GM08714 (cell line): ENCODE results near the gene ST6GALNAC3.

Source experiments
- H3K4me3 ChIP-seq: fragments of 200-500 bp; sonication (Bioruptor generic); 2 replicates; pipeline ENCODE4 v1.5.1; 2014; ENCODE audit warnings: mild to moderate bottlenecking, low read length, inconsistent platforms
- ZNF274 ChIP-seq: IDR thresholded peaks from 2 replicates; pipeline ENCODE4 v1.6.1; 2012; ENCODE audit warnings: mild to moderate bottlenecking, low read depth, low read length

ST6GALNAC3 gene

GRCh38 chr1:76158126-76158525 lies 83.6 kb downstream of the ST6GALNAC3 start:
- no peak overlapping the region for H3K4me3 ChIP-seq
- no peak for TF ChIP-seq ZNF274

GRCh38 chr1:76160225-76160624 lies 85.7 kb downstream of the ST6GALNAC3 start:
- TF ChIP-seq ZNF274, result no peak
- no peak overlapping the region for H3K4me3 ChIP-seq

- no peak overlapping the region for H3K4me3 ChIP-seq
- TF ChIP-seq ZNF274, result no peak
Observed at GRCh38 chr1:76161451-76161850, 86.9 kb downstream of the ST6GALNAC3 start.

- TF ChIP-seq ZNF274, result no peak
Observed at GRCh38 chr1:76162254-76162653, 87.7 kb downstream of the ST6GALNAC3 start.

GRCh38 chr1:76164165-76164564 lies 89.6 kb downstream of the ST6GALNAC3 start:
- no peak overlapping the region for H3K4me3 ChIP-seq
- TF ChIP-seq ZNF274, result no peak

More at GRCh38 chr1:76162254-76162653, 87.7 kb downstream of the ST6GALNAC3 start:
- H3K4me3 ChIP-seq, result no peak overlapping the region

- no peak for TF ChIP-seq ZNF274
- H3K4me3 ChIP-seq, result no peak overlapping the region
Observed at GRCh38 chr1:76170084-76170483, 95.5 kb downstream of the ST6GALNAC3 start.

GRCh38 chr1:76170513-76170912 lies 96.0 kb downstream of the ST6GALNAC3 start:
- TF ChIP-seq ZNF274, result no peak
- no peak overlapping the region for H3K4me3 ChIP-seq

GRCh38 chr1:76176000-76176399 lies 101.5 kb downstream of the ST6GALNAC3 start:
- no peak for TF ChIP-seq ZNF274
- H3K4me3 ChIP-seq, result no peak overlapping the region

GRCh38 chr1:76177615-76178014 lies 103.1 kb downstream of the ST6GALNAC3 start:
- TF ChIP-seq ZNF274, result no peak
- no peak overlapping the region for H3K4me3 ChIP-seq

GRCh38 chr1:76179219-76179698 lies 104.7 kb downstream of the ST6GALNAC3 start:
- TF ChIP-seq ZNF274, result no peak
- no peak overlapping the region for H3K4me3 ChIP-seq

GRCh38 chr1:76185207-76185606 lies 110.7 kb downstream of the ST6GALNAC3 start:
- no peak for TF ChIP-seq ZNF274

GRCh38 chr1:76186554-76187170 lies 112.1 kb downstream of the ST6GALNAC3 start:
- no peak overlapping the region for H3K4me3 ChIP-seq
- no peak for TF ChIP-seq ZNF274

More at GRCh38 chr1:76185207-76185606, 110.7 kb downstream of the ST6GALNAC3 start:
- H3K4me3 ChIP-seq, result no peak overlapping the region

GRCh38 chr1:76187436-76187835 lies 112.9 kb downstream of the ST6GALNAC3 start:
- H3K4me3 ChIP-seq, result no peak overlapping the region
- TF ChIP-seq ZNF274, result no peak

GRCh38 chr1:76189310-76189709 lies 114.8 kb downstream of the ST6GALNAC3 start:
- H3K4me3 ChIP-seq, result no peak overlapping the region
- no peak for TF ChIP-seq ZNF274

GRCh38 chr1:76190749-76191424 lies 116.3 kb downstream of the ST6GALNAC3 start:
- no peak overlapping the region for H3K4me3 ChIP-seq
- no peak for TF ChIP-seq ZNF274
